GM12891 (cell line): Measurements from ENCODE around the gene SIM2.

Experiments used
- PAX5 ChIP-seq: IDR thresholded peaks from 2 replicates; pipeline ENCODE4 v1.6.1; 2011; ENCODE audit warnings: low read length, moderate library complexity, mild to moderate bottlenecking; ENCODE audit not compliant: insufficient read depth, severe bottlenecking
- POLR2A ChIP-seq: IDR thresholded peaks from 2 replicates; pipeline ENCODE4 v1.6.1; 2011; ENCODE audit warnings: low read depth, low read length, control low read depth
- POLR2AphosphoS5 ChIP-seq: IDR thresholded peaks from 2 replicates; pipeline ENCODE4 v1.6.1; 2011; ENCODE audit warnings: low read depth, low read length, control low read depth
- POU2F2 ChIP-seq: IDR thresholded peaks from 2 replicates; pipeline ENCODE4 v1.6.1; 2011; ENCODE audit warnings: low read depth, mild to moderate bottlenecking, control low read depth, low read length, moderate library complexity
- SPI1 ChIP-seq: IDR thresholded peaks from 2 replicates; pipeline ENCODE4 v1.6.1; 2011; ENCODE audit warnings: low read depth, low read length, control low read depth
- TAF1 ChIP-seq: IDR thresholded peaks from 2 replicates; pipeline ENCODE4 v1.6.1; 2011; ENCODE audit warnings: low read depth, low read length, control low read depth

GRCh38 chr21:36747041-36747814 is 48.3 kb downstream of the SIM2 start:
- TF ChIP-seq POLR2AphosphoS5 (no peak), SPI1 (no peak), TAF1 (no peak), POLR2A (no peak), PAX5 (no peak), POU2F2 (no peak)
